GM19351 (cell line): Measurements from ENCODE around the gene ZFHX2.

ENCODE experiments used
- ATAC-seq: cut with Tn5 transposase; IDR thresholded peaks from one replicate; pipeline ENCODE4 v1.9.1; 2021; ENCODE audit warnings: mild to moderate bottlenecking, moderate library complexity; ENCODE audit not compliant: unreplicated experiment

The ZFHX2 gene

GRCh38 chr14:23573384-23574015 is 21.9 kb upstream of the ZFHX2 start:
- ATAC-seq: no peak

GRCh38 chr14:23572836-23573235 is 21.3 kb upstream of the ZFHX2 start:
- ATAC-seq: no peak

GRCh38 chr14:23572524-23572828 is 20.9 kb upstream of the ZFHX2 start:
- ATAC-seq: no peak

GRCh38 chr14:23571701-23572523 is 20.3 kb upstream of the ZFHX2 start:
- ATAC-seq: no peak

GRCh38 chr14:23570806-23571483 is 19.4 kb upstream of the ZFHX2 start:
- no peak for ATAC-seq

GRCh38 chr14:23569443-23570151 is 18.0 kb upstream of the ZFHX2 start:
- ATAC-seq: no peak

- ATAC-seq: no peak
Measured at GRCh38 chr14:23568600-23569331, 17.2 kb upstream of the ZFHX2 start.

GRCh38 chr14:23568021-23568599 is 16.5 kb upstream of the ZFHX2 start:
- no peak for ATAC-seq

GRCh38 chr14:23567186-23568020 is 15.8 kb upstream of the ZFHX2 start, which contains the start of gene AP1G2:
Gene AP1G2, minus strand, starts transcription at chr14:23567791. Its CDS starts 477 bp downstream, at chr14:23567314.
- peak; percentile 90 for ATAC-seq

- peak; percentile 9 for ATAC-seq
Measured at GRCh38 chr14:23566778-23567185, 15.2 kb upstream of the ZFHX2 start.

GRCh38 chr14:23566112-23566777 is 14.7 kb upstream of the ZFHX2 start:
- no peak for ATAC-seq

GRCh38 chr14:23565626-23566025 is 14.1 kb upstream of the ZFHX2 start:
- no peak for ATAC-seq

GRCh38 chr14:23564876-23565275 is 13.3 kb upstream of the ZFHX2 start:
- ATAC-seq: no peak

- no peak for ATAC-seq
Measured at GRCh38 chr14:23564181-23564812, 12.7 kb upstream of the ZFHX2 start.

GRCh38 chr14:23563473-23564180 is 12.1 kb upstream of the ZFHX2 start:
- no peak for ATAC-seq

GRCh38 chr14:23562822-23563472 is 11.4 kb upstream of the ZFHX2 start:
- ATAC-seq: no peak
